GM19238 (cell line): ENCODE results near the gene KLKB1.
"Not testable (repeated sequence)": the region's sequence is repeated elsewhere in the genome, so short reads cannot be mapped to it uniquely, and the experiment has no call there.

Source experiments
- DNase-seq: peaks from one replicate; pipeline ENCODE4 v3.0.0; 2011; ENCODE audit warnings: low spot score; ENCODE audit not compliant: insufficient read length

Gene KLKB1

GRCh38 chr4:186226521-186227189 is 652 bp upstream of the KLKB1 start:
- no peak for DNase-seq

- DNase-seq = no peak
Measured at GRCh38 chr4:186227744-186228513, 622 bp downstream of the KLKB1 start.

GRCh38 chr4:186228514-186228894 is 1.2 kb downstream of the KLKB1 start:
- DNase-seq = no peak

GRCh38 chr4:186234367-186234766 is 7.1 kb downstream of the KLKB1 start:
- no peak for DNase-seq

GRCh38 chr4:186236126-186236525 is 8.8 kb downstream of the KLKB1 start:
- DNase-seq = no peak

- DNase-seq = no peak
Measured at GRCh38 chr4:186240452-186240847, 13.1 kb downstream of the KLKB1 start.

- no peak for DNase-seq
Measured at GRCh38 chr4:186240848-186241491, 13.7 kb downstream of the KLKB1 start.

GRCh38 chr4:186241616-186242015 is 14.3 kb downstream of the KLKB1 start:
- DNase-seq = no peak

GRCh38 chr4:186242031-186242430 is 14.7 kb downstream of the KLKB1 start:
- DNase-seq = not testable (repeated sequence)

- no peak for DNase-seq
Measured at GRCh38 chr4:186243331-186243730, 16.0 kb downstream of the KLKB1 start.

GRCh38 chr4:186244835-186245234 is 17.5 kb downstream of the KLKB1 start:
- no peak for DNase-seq

GRCh38 chr4:186247062-186247752 is 19.9 kb downstream of the KLKB1 start:
- DNase-seq = not testable (repeated sequence)

GRCh38 chr4:186248643-186249042 is 21.3 kb downstream of the KLKB1 start:
- no peak for DNase-seq

- no peak for DNase-seq
Measured at GRCh38 chr4:186249785-186250754, 22.8 kb downstream of the KLKB1 start.

GRCh38 chr4:186250760-186251159 is 23.5 kb downstream of the KLKB1 start:
- no peak for DNase-seq

- no peak for DNase-seq
Measured at GRCh38 chr4:186255122-186255521, 27.8 kb downstream of the KLKB1 start.

- no peak for DNase-seq
Measured at GRCh38 chr4:186258216-186258811, 31.0 kb downstream of the KLKB1 start.

- DNase-seq = no peak
Measured at GRCh38 chr4:186260117-186260503, 32.8 kb downstream of the KLKB1 start.

GRCh38 chr4:186260504-186261448 is 33.5 kb downstream of the KLKB1 start:
- DNase-seq = no peak
